PC-9 (cell line): ENCODE results near the gene FBN1.

Source experiments
- CTCF ChIP-seq: fragments of 200-600 bp; sonication (generic); conservative IDR thresholded peaks from 2 replicates; pipeline ENCODE4 v1.6.1; 2017; ENCODE audit warnings: mixed run types, antibody characterized with exemption, mild to moderate bottlenecking, moderate library complexity
- EZH2 ChIP-seq: fragments of 200-600 bp; sonication (generic); IDR thresholded peaks from 2 replicates; pipeline ENCODE4 v1.8.0; 2017; ENCODE audit warnings: antibody characterized with exemption, low read depth

GRCh38 chr15:48467801-48468200 is 177.7 kb downstream of the FBN1 start:
- TF ChIP-seq CTCF: no peak
- no peak for TF ChIP-seq EZH2
